ENCODE data around the gene EIF2AK2.

The EIF2AK2 gene

GRCh38 chr2:37098416-37099118 lies 58.2 kb downstream of the EIF2AK2 start:
- no peak for DNase-seq

GRCh38 chr2:37096568-37096967 lies 60.2 kb downstream of the EIF2AK2 start:
- DNase-seq, result no peak

GRCh38 chr2:37091873-37092272 lies 64.9 kb downstream of the EIF2AK2 start:
- DNase-seq, result no peak

GRCh38 chr2:37090019-37090477 lies 66.7 kb downstream of the EIF2AK2 start:
- no peak for DNase-seq

GRCh38 chr2:37085731-37086147 lies 71.0 kb downstream of the EIF2AK2 start:
- DNase-seq, result no peak

- no peak for DNase-seq
Observed at GRCh38 chr2:37084797-37085196, 72.0 kb downstream of the EIF2AK2 start.

GRCh38 chr2:37083873-37084794 lies 72.6 kb downstream of the EIF2AK2 start, which contains the start of the genes GPATCH11 and HEATR5B:
Gene GPATCH11, plus strand, starts transcription at chr2:37084518. Its CDS starts 3,864 bp downstream, at chr2:37088382.
Gene HEATR5B, minus strand, starts transcription at chr2:37084372. Its CDS starts 958 bp downstream, at chr2:37083414.
- DNase-seq, result peak; percentile 96

GRCh38 chr2:37080689-37081088 lies 76.1 kb downstream of the EIF2AK2 start:
- no peak for DNase-seq

GRCh38 chr2:37080266-37080665 lies 76.5 kb downstream of the EIF2AK2 start:
- DNase-seq, result peak; percentile 30

GRCh38 chr2:37070931-37071330 lies 85.8 kb downstream of the EIF2AK2 start:
- no peak for DNase-seq

GRCh38 chr2:37068686-37069085 lies 88.1 kb downstream of the EIF2AK2 start:
- DNase-seq, result no peak

GRCh38 chr2:37061776-37062175 lies 95.0 kb downstream of the EIF2AK2 start:
- DNase-seq, result no peak

GRCh38 chr2:37061013-37061711 lies 95.6 kb downstream of the EIF2AK2 start:
- DNase-seq, result no peak

GRCh38 chr2:37060446-37060845 lies 96.3 kb downstream of the EIF2AK2 start:
- DNase-seq, result no peak

- no peak for DNase-seq
Observed at GRCh38 chr2:37059841-37060240, 96.9 kb downstream of the EIF2AK2 start.

GRCh38 chr2:37052600-37053332 lies 104.0 kb downstream of the EIF2AK2 start:
- DNase-seq, result no peak
